GM12878 (cell line): ENCODE results near the gene ASB10.
A peak's percentile ranks its signal among the peaks of the same experiment; 100 is the strongest.

ENCODE experiments used
- EZH2 ChIP-seq: IDR thresholded peaks from 2 replicates; pipeline ENCODE4 v1.6.1; 2012; ENCODE audit warnings: low read depth, mild to moderate bottlenecking, control low read depth, inconsistent platforms, low read length, borderline replicate concordance; ENCODE audit not compliant: control insufficient read depth
- KLF5 ChIP-seq: fragments of 450-650 bp; IDR thresholded peaks from 2 replicates; pipeline ENCODE4 v1.6.1; 2014; ENCODE audit warnings: mild to moderate bottlenecking; ENCODE audit not compliant: partially characterized antibody
- LARP7 ChIP-seq: fragments of 450-650 bp; IDR thresholded peaks from 2 replicates; pipeline ENCODE4 v1.6.1; 2017; ENCODE audit warnings: mild to moderate bottlenecking
- MYC ChIP-seq: IDR thresholded peaks from 2 replicates; pipeline ENCODE4 v1.6.1; 2011; ENCODE audit warnings: mild to moderate bottlenecking, low read length, moderate library complexity, inconsistent platforms; ENCODE audit not compliant: insufficient read depth, insufficient replicate concordance, insufficient read length, severe bottlenecking
- NFYB ChIP-seq: IDR thresholded peaks from 2 replicates; pipeline ENCODE4 v1.6.1; 2011; ENCODE audit warnings: low read depth, mild to moderate bottlenecking, low read length, improper control_type of control experiment, moderate library complexity; ENCODE audit not compliant: insufficient read depth
- POLR2A ChIP-seq: IDR thresholded peaks from 2 replicates; pipeline ENCODE4 v1.6.1; 2011; ENCODE audit warnings: low read depth, mild to moderate bottlenecking, low read length
- RAD21 ChIP-seq: IDR thresholded peaks from 2 replicates; pipeline ENCODE4 v1.6.1; 2011; ENCODE audit warnings: mild to moderate bottlenecking, low read depth, low read length, moderate library complexity; ENCODE audit not compliant: insufficient read depth
- TAF1 ChIP-seq: IDR thresholded peaks from 2 replicates; pipeline ENCODE4 v1.6.1; 2011; ENCODE audit warnings: mild to moderate bottlenecking, low read depth, low read length, borderline replicate concordance
- TF ChIP-seq, protein P1 (sequence below): IDR thresholded peaks from 2 replicates; pipeline ENCODE4 v1.6.1; 2012; ENCODE audit warnings: low read depth, low read length, improper control_type of control experiment

DNA sequence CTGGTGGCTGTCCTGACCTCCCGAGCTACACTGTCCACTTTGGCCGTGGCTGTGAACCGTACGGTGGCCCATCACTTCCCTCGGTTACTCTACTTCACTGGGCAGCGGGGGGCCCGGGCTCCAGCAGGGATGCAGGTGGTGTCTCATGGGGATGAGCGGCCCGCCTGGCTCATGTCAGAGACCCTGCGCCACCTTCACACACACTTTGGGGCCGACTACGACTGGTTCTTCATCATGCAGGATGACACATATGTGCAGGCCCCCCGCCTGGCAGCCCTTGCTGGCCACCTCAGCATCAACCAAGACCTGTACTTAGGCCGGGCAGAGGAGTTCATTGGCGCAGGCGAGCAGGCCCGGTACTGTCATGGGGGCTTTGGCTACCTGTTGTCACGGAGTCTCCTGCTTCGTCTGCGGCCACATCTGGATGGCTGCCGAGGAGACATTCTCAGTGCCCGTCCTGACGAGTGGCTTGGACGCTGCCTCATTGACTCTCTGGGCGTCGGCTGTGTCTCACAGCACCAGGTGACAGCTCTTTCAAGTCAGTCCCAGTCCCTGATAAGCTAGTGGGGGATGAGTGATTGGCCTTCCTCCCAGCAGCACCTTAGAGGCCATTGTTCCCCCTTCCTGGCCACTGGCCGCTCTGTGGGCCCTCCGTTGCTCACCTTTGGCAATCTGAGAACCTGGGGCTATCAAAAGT, 48.2 kb upstream of the ASB10 start:
- TF ChIP-seq, protein P1, sequence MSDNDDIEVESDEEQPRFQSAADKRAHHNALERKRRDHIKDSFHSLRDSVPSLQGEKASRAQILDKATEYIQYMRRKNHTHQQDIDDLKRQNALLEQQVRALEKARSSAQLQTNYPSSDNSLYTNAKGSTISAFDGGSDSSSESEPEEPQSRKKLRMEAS = no peak
- TF ChIP-seq MYC (no peak), LARP7 (no peak), TAF1 (no peak), NFYB (no peak), RAD21 (no peak), EZH2 (no peak), POLR2A (peak; percentile 49; the same call in 1 of the 2 replicates), KLF5 (no peak)
